Stimulated activated CD8-positive, alpha-beta memory T cell treated with anti-CD3 and anti-CD28 coated beads, Interleukin-12 subunit alpha, Interleukin-12 subunit beta, amount 100 ng/mL, for 24 hours (primary cell): ENCODE results near the gene KLK2.
"Not testable (repeated sequence)": the region's sequence is repeated elsewhere in the genome, so short reads cannot be mapped to it uniquely, and the experiment has no call there.

Experiments used
- DNase-seq: peaks from one replicate; pipeline ENCODE4 v3.0.0-alpha.2; 2020; ENCODE audit errors: extremely low read depth

The KLK2 gene

GRCh38 chr19:50894478-50895356 lies 21.5 kb downstream of the KLK2 start:
- no peak for DNase-seq

- not testable (repeated sequence) for DNase-seq
These were observed 22.9 kb downstream of the KLK2 start for GRCh38 chr19:50896089-50896590.

- no peak for DNase-seq
These were observed 23.5 kb downstream of the KLK2 start for GRCh38 chr19:50896591-50897190.

GRCh38 chr19:50897191-50897607 lies 24.0 kb downstream of the KLK2 start:
- no peak for DNase-seq

GRCh38 chr19:50897612-50898011 lies 24.4 kb downstream of the KLK2 start:
- no peak for DNase-seq

- no peak for DNase-seq
These were observed 24.8 kb downstream of the KLK2 start for GRCh38 chr19:50898018-50898417.

GRCh38 chr19:50899569-50899968 lies 26.3 kb downstream of the KLK2 start:
- no peak for DNase-seq

GRCh38 chr19:50902640-50903039 lies 29.4 kb downstream of the KLK2 start:
- no peak for DNase-seq

- DNase-seq: no peak
These were observed 33.0 kb downstream of the KLK2 start for GRCh38 chr19:50906217-50906616.

- no peak for DNase-seq
These were observed 35.1 kb downstream of the KLK2 start for GRCh38 chr19:50908336-50908735.

- no peak for DNase-seq
These were observed 36.2 kb downstream of the KLK2 start for GRCh38 chr19:50909240-50910070.

GRCh38 chr19:50910722-50911121 lies 37.5 kb downstream of the KLK2 start:
- no peak for DNase-seq

GRCh38 chr19:50911206-50912101 lies 38.2 kb downstream of the KLK2 start, which contains the start of gene KLK4:
KLK4 (minus strand) TSS chr19:50911395; CDS start chr19:50910738, 657 bp downstream.
- DNase-seq: no peak

- DNase-seq: no peak
These were observed 38.9 kb downstream of the KLK2 start for GRCh38 chr19:50912102-50912599.

GRCh38 chr19:50912727-50913716 lies 39.8 kb downstream of the KLK2 start:
- DNase-seq: no peak

- no peak for DNase-seq
These were observed 42.8 kb downstream of the KLK2 start for GRCh38 chr19:50916069-50916468.

- DNase-seq: no peak
These were observed 48.4 kb downstream of the KLK2 start for GRCh38 chr19:50921426-50922316.

GRCh38 chr19:50922317-50922853 lies 49.1 kb downstream of the KLK2 start:
- DNase-seq: no peak
